ENCODE results near the gene C10orf71. TPM values are rescaled to one million over a fixed set of nuclear protein-coding genes. Genes with fewer than 3 reads are reported as not detected.

Gene C10orf71
- polyA plus RNA-seq, 5 donors = 0.04 to 0.76 TPM; not detected in 3

GRCh38 chr10:49359349-49360270 is 60.6 kb downstream of the C10orf71 start:
- DNase-seq = peak; percentile 6 to 21

- peak in 1 of 2 donors; percentile 2 for DNase-seq
These were observed 61.6 kb downstream of the C10orf71 start for GRCh38 chr10:49360271-49361177.

- no peak for DNase-seq
These were observed 62.2 kb downstream of the C10orf71 start for GRCh38 chr10:49361178-49361554.

- DNase-seq = no peak
These were observed 63.0 kb downstream of the C10orf71 start for GRCh38 chr10:49361735-49362568.

DNA sequence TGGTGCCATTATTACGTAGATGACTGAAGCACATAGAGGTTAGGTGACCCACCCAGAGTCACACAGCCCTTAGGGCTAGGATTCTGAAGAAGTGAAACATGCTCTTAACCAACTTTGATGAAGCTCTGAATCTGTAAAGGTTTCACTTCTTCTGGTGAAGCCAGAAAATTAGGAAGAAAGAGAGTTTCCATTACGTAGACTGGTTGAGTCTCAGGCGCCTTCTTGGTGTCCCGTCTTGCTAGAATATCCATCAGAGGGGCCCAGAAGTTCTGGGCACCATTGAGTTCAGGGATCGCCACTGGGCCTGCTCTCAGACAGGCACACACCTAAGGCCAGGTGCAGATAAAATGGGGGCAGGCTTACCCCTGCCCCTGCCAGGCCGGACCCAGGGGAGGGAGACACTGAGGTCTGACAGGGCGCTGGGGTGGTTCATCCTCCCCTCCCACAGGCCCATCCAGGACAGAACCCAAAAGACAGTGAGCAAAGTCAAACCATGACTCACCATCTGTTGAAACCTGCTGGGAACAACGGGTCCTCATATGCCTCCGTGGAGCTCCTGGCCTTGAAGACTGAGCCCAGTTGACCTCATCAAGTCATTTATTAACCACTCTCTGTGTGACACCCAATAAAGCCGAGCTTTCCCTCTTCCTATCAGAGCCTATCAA is 63.8 kb downstream of the C10orf71 start:
- DNase-seq = no peak

DNA sequence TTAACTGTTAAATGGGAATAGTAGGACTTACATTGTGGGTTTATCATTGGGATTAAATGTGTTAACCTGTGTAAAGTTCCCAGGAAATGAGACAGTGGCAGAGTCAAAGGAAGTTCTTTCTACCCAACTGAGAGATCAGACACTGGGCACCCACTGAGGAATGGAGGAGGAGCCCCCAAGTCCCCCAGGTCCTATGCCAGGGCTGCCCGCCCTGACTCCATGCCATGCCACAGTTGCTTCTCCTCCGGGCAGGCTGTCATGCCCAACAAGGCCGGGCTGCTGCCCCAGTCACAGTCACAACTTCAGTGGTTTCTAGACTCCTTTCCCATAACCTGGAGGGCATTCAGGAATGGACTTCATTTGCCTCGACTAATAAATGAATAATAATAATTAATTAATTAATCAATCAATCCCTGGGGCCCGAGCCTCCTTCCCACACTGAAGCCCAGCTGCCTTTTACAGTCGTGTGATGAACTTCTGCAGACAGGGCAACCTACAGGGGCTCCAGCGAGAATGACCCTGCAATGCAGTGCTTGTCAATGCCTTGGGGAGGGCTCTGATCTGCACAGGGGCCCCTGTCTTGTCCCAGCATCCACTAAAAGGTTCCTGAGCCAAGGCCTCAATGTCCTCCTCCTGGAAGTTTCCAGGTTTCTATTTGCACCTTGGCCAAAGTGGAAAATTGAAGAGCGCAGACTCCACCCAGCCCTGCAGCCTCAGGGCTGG is 64.5 kb downstream of the C10orf71 start:
- DNase-seq = no peak

DNA sequence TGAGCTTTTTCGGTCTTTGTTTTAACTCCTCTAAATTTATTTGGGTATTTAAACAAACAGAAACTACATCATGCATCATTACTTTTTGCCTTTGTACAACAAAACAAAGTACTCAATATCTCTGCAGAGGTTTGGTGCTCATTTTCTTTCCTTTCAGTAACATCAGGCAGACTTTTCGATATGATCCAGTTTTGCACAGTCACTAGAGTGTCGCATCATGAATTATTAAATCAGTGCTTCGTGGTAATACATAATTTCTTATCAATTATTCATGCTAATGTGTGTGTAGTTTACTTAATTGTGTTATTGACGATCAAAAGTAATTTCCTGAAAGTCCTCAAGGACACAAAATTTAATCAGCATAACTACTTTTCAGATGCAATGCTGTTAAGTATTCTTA is 65.1 kb downstream of the C10orf71 start:
- DNase-seq = no peak

- no peak for DNase-seq
These were observed 65.8 kb downstream of the C10orf71 start for GRCh38 chr10:49364747-49365146.

- no peak for DNase-seq
These were observed 66.3 kb downstream of the C10orf71 start for GRCh38 chr10:49365275-49365674.

- DNase-seq = no peak
These were observed 66.9 kb downstream of the C10orf71 start for GRCh38 chr10:49365675-49366415.

- no peak for DNase-seq
These were observed 67.5 kb downstream of the C10orf71 start for GRCh38 chr10:49366460-49366859.

DNA sequence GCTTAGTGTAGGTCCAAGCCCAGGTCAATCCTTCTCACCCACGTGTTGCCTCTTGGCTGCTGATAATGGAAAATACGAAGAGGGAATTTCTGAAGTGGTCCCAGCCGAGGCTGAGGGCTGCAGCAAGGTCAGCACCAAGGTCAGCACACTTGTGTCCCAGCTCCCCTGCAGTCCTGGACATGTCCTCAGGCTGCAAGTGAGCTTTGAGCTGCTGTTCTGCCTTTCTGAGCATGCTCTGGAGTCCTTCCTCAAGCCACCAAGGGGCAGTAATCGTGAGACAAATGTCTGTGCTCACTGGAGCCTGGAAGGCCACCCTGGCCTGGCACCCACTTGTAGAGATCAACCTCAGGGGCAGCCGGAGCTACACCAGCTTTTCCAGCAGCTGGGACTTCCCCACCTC is 68.6 kb downstream of the C10orf71 start:
- no peak for DNase-seq

- no peak for DNase-seq
These were observed 69.3 kb downstream of the C10orf71 start for GRCh38 chr10:49368256-49368655.

GRCh38 chr10:49369216-49370162 is 70.5 kb downstream of the C10orf71 start:
- no peak for DNase-seq

DNA sequence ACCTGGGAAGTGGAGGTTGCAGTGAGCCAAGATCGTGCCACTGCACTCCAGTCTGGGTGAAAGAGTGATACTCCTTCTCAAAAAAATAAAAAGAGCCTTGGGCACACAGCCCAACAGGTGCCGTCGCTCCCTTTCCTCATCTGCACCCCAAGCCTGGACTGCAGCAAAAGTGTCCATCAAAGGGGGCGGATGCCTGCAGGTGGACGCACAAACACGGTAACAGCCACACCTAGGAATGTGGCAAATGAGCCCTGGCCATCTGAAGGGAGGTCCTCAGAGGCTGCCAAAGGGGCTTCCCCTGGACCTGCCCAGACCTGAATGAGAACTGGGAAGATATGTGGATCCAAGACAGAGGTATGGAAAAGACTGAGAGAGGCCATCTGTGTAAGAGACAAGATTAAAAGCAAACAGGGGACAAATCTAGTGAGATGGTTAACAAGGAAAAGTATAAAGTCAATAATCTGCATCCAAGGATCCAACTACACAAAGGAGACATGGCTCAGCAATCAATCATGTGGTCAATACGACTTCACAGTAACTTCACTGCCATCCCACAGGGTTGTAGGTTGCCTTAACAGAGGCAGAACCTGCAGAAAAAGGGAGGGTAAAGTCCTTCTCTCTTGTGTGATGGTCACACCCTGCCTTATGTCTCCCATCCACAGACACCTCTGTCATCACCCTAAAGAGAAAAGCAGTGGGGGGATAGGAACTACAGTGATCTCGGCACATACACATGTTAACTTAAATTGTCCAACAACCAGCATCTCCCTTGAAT is 71.5 kb downstream of the C10orf71 start:
- no peak for DNase-seq

DNA sequence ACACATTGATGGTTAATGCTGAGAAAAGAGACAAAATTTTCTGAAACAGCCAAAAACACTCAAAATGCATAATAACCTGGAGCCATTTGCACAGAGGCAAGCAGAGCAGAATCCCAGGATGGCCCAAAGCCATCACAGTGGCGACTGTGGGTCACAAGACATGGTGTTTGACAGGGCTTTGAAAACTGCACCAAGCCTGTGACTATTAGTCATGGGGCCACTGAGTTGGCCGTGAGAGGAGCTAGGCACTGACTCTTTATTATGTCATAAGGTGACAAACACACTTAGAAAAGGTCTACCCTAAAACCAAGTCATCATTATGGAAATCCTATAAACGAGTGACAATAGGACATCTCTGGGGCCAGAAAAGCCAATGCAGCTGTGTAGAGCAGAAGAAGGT is 73.0 kb downstream of the C10orf71 start:
- no peak for DNase-seq

DNA sequence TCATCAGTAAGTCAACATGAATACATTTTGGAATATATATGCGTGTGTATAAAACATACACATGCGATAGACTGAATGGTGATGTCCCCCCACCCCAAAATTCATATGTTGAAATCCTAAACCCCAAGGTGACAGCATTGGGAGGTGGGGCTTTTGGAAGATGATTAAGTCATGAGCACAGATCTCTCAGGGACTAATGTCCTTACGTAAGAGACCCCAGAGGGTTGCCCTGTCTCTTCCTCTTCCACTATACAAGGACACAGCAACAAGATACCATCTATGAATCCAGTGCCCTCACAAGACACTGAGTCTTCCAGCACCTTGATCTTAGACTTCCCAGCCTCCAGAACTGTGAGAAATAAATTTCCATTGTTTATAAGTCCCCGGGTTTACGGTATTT is 74.4 kb downstream of the C10orf71 start:
- DNase-seq = no peak

- no peak for DNase-seq
These were observed 75.8 kb downstream of the C10orf71 start for GRCh38 chr10:49374740-49375139.

Data from right lung (tissue), 5 donors.